Peyer's patch (tissue), 4 donors: ENCODE measurements around the gene MTSS2.

Source experiments
- POLR2A ChIP-seq, 2 donors: fragments of 450-650 bp; IDR thresholded peaks; one replicate each; pipeline ENCODE4 v1.5.1; 2017; ENCODE audit warnings: antibody characterized with exemption in 2 of 2, mild to moderate bottlenecking in 2 of 2, moderate library complexity in 2 of 2
- TF ChIP-seq, protein P1 (sequence below), 6 experiments: fragments of 450-650 bp in 4 of 6; fragments of 200-600 bp in 2 of 6; sonication (generic) in 1 of 6; IDR thresholded peaks; one replicate each; pipeline ENCODE4 v1.5.1; 2017 to 2019; ENCODE audit warnings: antibody characterized with exemption in 6 of 6, mild to moderate bottlenecking in 3 of 6, moderate library complexity in 1 of 6

DNA sequence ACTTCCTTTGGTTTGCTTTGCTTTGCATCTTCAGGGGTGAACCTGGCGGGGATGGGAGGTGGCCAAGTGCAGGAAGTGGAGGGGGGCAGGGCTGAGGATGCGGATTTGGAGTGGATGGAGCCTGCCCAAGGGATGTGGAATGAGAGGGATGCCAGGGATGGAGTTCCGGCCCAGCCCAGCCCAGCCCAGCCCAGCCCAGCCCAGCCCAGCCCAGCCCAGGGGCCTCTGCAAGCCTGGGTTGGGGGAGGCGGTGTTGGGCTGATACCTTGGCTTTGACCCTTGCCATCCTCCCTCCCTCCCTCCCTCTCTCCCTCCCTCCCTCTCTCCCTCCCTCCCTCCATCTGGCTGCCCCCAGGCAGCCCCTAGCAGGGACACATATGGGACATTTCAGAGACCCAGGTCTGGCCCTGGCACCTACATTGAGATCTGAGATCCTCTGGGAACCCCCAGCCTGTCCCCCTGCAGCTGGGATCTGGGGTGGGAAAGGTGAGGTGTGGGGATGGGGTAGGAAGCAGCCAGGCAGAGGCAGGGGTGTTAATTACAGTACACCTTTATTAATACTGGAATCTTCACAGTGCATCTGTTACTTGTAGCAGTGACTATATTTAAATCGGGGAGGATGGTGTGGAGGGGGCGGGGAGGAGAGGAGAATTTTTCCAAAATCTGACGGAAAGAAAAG is 25.0 kb downstream of the MTSS2 start:
- TF ChIP-seq, protein P1, sequence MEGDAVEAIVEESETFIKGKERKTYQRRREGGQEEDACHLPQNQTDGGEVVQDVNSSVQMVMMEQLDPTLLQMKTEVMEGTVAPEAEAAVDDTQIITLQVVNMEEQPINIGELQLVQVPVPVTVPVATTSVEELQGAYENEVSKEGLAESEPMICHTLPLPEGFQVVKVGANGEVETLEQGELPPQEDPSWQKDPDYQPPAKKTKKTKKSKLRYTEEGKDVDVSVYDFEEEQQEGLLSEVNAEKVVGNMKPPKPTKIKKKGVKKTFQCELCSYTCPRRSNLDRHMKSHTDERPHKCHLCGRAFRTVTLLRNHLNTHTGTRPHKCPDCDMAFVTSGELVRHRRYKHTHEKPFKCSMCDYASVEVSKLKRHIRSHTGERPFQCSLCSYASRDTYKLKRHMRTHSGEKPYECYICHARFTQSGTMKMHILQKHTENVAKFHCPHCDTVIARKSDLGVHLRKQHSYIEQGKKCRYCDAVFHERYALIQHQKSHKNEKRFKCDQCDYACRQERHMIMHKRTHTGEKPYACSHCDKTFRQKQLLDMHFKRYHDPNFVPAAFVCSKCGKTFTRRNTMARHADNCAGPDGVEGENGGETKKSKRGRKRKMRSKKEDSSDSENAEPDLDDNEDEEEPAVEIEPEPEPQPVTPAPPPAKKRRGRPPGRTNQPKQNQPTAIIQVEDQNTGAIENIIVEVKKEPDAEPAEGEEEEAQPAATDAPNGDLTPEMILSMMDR (IDR thresholded peaks at IDR 0.05): no peak
- TF ChIP-seq POLR2A (IDR thresholded peaks at IDR 0.05): no peak
